Natural killer cell (primary cell): ENCODE measurements around the gene CLTB. TPM values are rescaled to one million over a fixed set of nuclear protein-coding genes. Genes with fewer than 3 reads are reported as not detected.

ENCODE experiments used
- ATAC-seq, 3 donors: fragments of 150-1000 bp in 2 of 3; fragments of 200-7000 bp in 1 of 3; cut with Tn5 transposase; 1 replicate in 1 of 3; 2 replicates in 2 of 3; pipeline ENCODE4 v1.10.0; 2021; ENCODE audit warnings: mild to moderate bottlenecking in 2 of 3, moderate library complexity in 2 of 3
- DNase-seq, 2 donors: peaks; one replicate each; pipeline versions ENCODE4 v3.0.0 to v3.0.0-alpha.2; 2013 to 2021; ENCODE audit warnings: mixed read lengths in 1 of 2
- H3K27ac ChIP-seq: one replicate; pipeline ENCODE4 v1.5.1; 2013; ENCODE audit warnings: mild to moderate bottlenecking, low read length
- H3K27me3 ChIP-seq: one replicate; pipeline ENCODE4 v1.6.1; 2013; ENCODE audit warnings: low read length; ENCODE audit not compliant: control insufficient read depth, insufficient read depth
- H3K36me3 ChIP-seq: one replicate; pipeline ENCODE4 v1.6.1; 2013; ENCODE audit warnings: low read length; ENCODE audit not compliant: control insufficient read depth, insufficient read depth
- H3K4me1 ChIP-seq: one replicate; pipeline ENCODE4 v1.6.1; 2013; ENCODE audit warnings: low read length; ENCODE audit not compliant: control insufficient read depth, insufficient read depth
- H3K4me3 ChIP-seq: one replicate; pipeline ENCODE4 v1.5.1; 2013; ENCODE audit warnings: low read length
- H3K9me3 ChIP-seq: one replicate; pipeline ENCODE4 v1.6.1; 2013; ENCODE audit warnings: low read length; ENCODE audit not compliant: control insufficient read depth, insufficient read depth
- H3K27ac Mint-ChIP-seq, 2 donors: one replicate each; pipeline ENCODE4 v1.8.0; 2022; ENCODE audit warnings: mild to moderate bottlenecking in 2 of 2, mixed read lengths in 2 of 2, moderate library complexity in 1 of 2
- H3K27me3 Mint-ChIP-seq, 2 donors: one replicate each; pipeline ENCODE4 v1.8.0; 2022; ENCODE audit warnings: low read depth in 2 of 2, mixed read lengths in 2 of 2
- H3K36me3 Mint-ChIP-seq: one replicate; pipeline ENCODE4 v1.8.0; 2022; ENCODE audit warnings: mixed read lengths
- H3K4me1 Mint-ChIP-seq, 2 donors: one replicate each; pipeline ENCODE4 v1.8.0; 2022; ENCODE audit warnings: mixed read lengths in 2 of 2
- H3K4me3 Mint-ChIP-seq: one replicate; pipeline ENCODE4 v1.8.0; 2022; ENCODE audit warnings: mild to moderate bottlenecking, moderate library complexity, mixed read lengths
- H3K9me3 Mint-ChIP-seq, 2 donors: one replicate each; pipeline ENCODE4 v1.8.0; 2022; ENCODE audit warnings: mixed read lengths in 2 of 2
- WGBS: methylation state at CpG from one replicate; pipeline ENCODE4 v1.1.7; 2013; ENCODE audit warnings: missing lambda C conversion rate; ENCODE audit not compliant: insufficient coverage; 5-methylcytosine and 5-hydroxymethylcytosine counted together
- intact Hi-C: fragments of 100-400 bp; cut with micrococcal nuclease; formaldehyde crosslinking; loops from one replicate; pipeline ENCODE4 v1.14.2; 2022
- total RNA-seq, 4 donors: library from RNA; stranded (reverse); fragments of 120-200 nt in 1 of 4; gene quantifications; one replicate each; pipeline versions ENCODE4 v1.2.3 to v1.2.4, GENCODE V29; 2013 to 2022
- TF ChIP-seq, protein P1 (sequence below): fragments of 200-600 bp; IDR thresholded peaks from one replicate; pipeline ENCODE4 v1.8.0; 2022; ENCODE audit warnings: antibody characterized with exemption

CLTB gene
- total RNA-seq, 3 donors from 2014 or later (not counting 1 experiment from before 2014, with no cell fraction given), result 60.6 to 77.2 (median 70.4) TPM

- Mint-ChIP-seq H3K27me3 (no peaks in the 10 kb centered on the region), H3K36me3 (no peaks in the 10 kb centered on the region), H3K4me1 (peaks cover 20 to 23% of the 10 kb centered on the region in 2 donors), H3K27ac (peak overlapping the region in 1 of 2 donors; percentile 38), H3K4me3 (no peak overlapping the region), H3K9me3 (no peaks in the 10 kb centered on the region)
- H3K36me3 ChIP-seq, result peaks cover 18% of the 10 kb centered on the region
- H3K27me3 ChIP-seq, result no peaks in the 10 kb centered on the region
- H3K9me3 ChIP-seq, result no peaks in the 10 kb centered on the region
- intact Hi-C loops, result no loop called here
- no peak for DNase-seq
- TF ChIP-seq, protein P1, sequence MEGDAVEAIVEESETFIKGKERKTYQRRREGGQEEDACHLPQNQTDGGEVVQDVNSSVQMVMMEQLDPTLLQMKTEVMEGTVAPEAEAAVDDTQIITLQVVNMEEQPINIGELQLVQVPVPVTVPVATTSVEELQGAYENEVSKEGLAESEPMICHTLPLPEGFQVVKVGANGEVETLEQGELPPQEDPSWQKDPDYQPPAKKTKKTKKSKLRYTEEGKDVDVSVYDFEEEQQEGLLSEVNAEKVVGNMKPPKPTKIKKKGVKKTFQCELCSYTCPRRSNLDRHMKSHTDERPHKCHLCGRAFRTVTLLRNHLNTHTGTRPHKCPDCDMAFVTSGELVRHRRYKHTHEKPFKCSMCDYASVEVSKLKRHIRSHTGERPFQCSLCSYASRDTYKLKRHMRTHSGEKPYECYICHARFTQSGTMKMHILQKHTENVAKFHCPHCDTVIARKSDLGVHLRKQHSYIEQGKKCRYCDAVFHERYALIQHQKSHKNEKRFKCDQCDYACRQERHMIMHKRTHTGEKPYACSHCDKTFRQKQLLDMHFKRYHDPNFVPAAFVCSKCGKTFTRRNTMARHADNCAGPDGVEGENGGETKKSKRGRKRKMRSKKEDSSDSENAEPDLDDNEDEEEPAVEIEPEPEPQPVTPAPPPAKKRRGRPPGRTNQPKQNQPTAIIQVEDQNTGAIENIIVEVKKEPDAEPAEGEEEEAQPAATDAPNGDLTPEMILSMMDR, result no peak
- H3K4me3 ChIP-seq, result no peak overlapping the region
- no peak overlapping the region for H3K27ac ChIP-seq
- no peak for ATAC-seq
- 65% methylated on average over 3 of the region's 4 CpGs for WGBS
- peaks cover 20% of the 10 kb centered on the region for H3K4me1 ChIP-seq
These were observed 24.3 kb downstream of the CLTB start for GRCh38 chr5:176391999-176392398.

DNA sequence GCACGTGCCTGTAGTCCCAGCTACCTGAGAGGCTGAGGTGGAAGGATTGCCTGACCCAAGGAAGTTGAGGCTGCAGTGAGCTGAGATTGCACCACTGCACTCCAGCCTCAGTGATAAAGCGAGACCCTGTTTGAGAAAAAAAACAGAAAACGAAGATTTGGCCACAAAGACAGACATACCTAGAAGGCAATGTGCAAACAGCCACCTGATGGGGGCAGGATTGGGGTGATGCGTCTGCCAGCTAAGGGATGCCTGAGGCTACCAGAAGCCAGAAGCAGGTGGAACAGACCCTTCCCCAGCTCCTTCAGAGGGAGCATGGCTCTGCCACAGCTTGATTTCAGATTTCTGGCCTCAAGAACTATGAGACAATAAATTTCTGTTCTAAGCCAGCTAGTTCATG, 24.9 kb downstream of the CLTB start:
- no peaks in the 10 kb centered on the region for H3K9me3 Mint-ChIP-seq
- no peak overlapping the region for H3K27ac Mint-ChIP-seq
- TF ChIP-seq, protein P1, result no peak

GRCh38 chr5:176389135-176390123, 26.9 kb downstream of the CLTB start:
- TF ChIP-seq, protein P1, result no peak

More for the DNA sequence above, 24.9 kb downstream of the CLTB start:
- no peak for DNase-seq
- no peaks in the 10 kb centered on the region for H3K9me3 ChIP-seq
- H3K4me1 ChIP-seq, result peaks cover 20% of the 10 kb centered on the region
- H3K4me3 Mint-ChIP-seq, result no peak overlapping the region
- peaks cover 25 to 29% of the 10 kb centered on the region in 2 donors for H3K4me1 Mint-ChIP-seq
- no peaks in the 10 kb centered on the region for H3K27me3 Mint-ChIP-seq
- H3K36me3 Mint-ChIP-seq, result no peaks in the 10 kb centered on the region
- ATAC-seq, result no peak
- WGBS, result 94% methylated on average over 4 of the region's 4 CpGs
- peaks cover 19% of the 10 kb centered on the region for H3K36me3 ChIP-seq
- intact Hi-C loops, result no loop called here
- H3K27me3 ChIP-seq, result no peaks in the 10 kb centered on the region
- no peak overlapping the region for H3K27ac ChIP-seq
- no peak overlapping the region for H3K4me3 ChIP-seq

More at GRCh38 chr5:176389135-176390123, 26.9 kb downstream of the CLTB start:
- Mint-ChIP-seq H3K27me3 (no peaks in the 10 kb centered on the region), H3K36me3 (no peaks in the 10 kb centered on the region), H3K4me3 (peak overlapping the region; percentile 99), H3K27ac (peak overlapping the region; percentile 90 to 100), H3K4me1 (peaks cover 34 to 36% of the 10 kb centered on the region in 2 donors), H3K9me3 (no peaks in the 10 kb centered on the region)
- WGBS, result 26% methylated on average over 37 of the region's 41 CpGs
- intact Hi-C loops, result loop anchor here (2.0 kb wide), 2 partner anchors 27 to 147 kb away; partner anchors contain the start of genes CLTB and RNF44
- Histone ChIP-seq H3K27ac (peak overlapping the region; percentile 97), H3K4me1 (peaks cover 20% of the 10 kb centered on the region), H3K4me3 (peak overlapping the region; percentile 93), H3K36me3 (peaks cover 33% of the 10 kb centered on the region), H3K27me3 (no peaks in the 10 kb centered on the region), H3K9me3 (no peaks in the 10 kb centered on the region)
- ATAC-seq, result peak; percentile 34 to 44 (median 41)
- DNase-seq, result no peak
